Measurements from ENCODE around the gene GRIN3B.

DNA sequence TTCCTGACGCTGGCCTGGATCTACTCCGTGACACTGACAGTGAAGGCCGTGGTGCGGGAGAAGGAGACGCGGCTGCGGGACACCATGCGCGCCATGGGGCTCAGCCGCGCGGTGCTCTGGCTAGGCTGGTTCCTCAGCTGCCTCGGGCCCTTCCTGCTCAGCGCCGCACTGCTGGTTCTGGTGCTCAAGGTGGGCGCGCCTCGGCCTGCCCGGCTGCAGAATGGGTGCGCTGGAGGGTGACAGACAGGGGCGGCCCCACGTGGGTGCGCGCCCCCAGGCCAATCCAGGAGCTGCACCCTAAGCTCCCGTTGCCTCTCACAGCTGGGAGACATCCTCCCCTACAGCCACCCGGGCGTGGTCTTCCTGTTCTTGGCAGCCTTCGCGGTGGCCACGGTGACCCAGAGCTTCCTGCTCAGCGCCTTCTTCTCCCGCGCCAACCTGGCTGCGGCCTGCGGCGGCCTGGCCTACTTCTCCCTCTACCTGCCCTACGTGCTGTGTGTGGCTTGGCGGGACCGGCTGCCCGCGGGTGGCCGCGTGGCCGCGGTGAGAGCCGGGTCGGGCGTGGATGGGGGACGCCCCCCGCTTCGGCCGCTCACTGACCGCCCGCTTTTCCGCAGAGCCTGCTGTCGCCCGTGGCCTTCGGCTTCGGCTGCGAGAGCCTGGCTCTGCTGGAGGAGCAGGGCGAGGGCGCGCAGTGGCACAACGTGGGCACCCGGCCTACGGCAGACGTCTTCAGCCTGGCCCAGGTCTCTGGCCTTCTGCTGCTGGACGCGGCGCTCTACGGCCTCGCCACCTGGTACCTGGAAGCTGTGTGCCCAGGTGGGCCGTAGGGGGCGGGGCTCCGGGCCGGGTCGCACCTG is 46.8 kb downstream of the GRIN3B start:
- no peak for TF ChIP-seq CHD2 (IDR thresholded peaks at IDR 0.05; ENCODE audit: low read depth, low read length)
- TF ChIP-seq TCF7 (IDR thresholded peaks at IDR 0.05; ENCODE audit: borderline replicate concordance), result no peak
- TF ChIP-seq, protein P1, sequence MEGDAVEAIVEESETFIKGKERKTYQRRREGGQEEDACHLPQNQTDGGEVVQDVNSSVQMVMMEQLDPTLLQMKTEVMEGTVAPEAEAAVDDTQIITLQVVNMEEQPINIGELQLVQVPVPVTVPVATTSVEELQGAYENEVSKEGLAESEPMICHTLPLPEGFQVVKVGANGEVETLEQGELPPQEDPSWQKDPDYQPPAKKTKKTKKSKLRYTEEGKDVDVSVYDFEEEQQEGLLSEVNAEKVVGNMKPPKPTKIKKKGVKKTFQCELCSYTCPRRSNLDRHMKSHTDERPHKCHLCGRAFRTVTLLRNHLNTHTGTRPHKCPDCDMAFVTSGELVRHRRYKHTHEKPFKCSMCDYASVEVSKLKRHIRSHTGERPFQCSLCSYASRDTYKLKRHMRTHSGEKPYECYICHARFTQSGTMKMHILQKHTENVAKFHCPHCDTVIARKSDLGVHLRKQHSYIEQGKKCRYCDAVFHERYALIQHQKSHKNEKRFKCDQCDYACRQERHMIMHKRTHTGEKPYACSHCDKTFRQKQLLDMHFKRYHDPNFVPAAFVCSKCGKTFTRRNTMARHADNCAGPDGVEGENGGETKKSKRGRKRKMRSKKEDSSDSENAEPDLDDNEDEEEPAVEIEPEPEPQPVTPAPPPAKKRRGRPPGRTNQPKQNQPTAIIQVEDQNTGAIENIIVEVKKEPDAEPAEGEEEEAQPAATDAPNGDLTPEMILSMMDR (IDR thresholded peaks at IDR 0.05 in 2 of 3, conservative IDR thresholded peaks at IDR 0.05 in 1 of 3; ENCODE audit: insufficient read depth in 2 of 3, low read depth in 1 of 3, low read length in 3 of 3), result no peak
- no peak for TF ChIP-seq SOX6 (IDR thresholded peaks at IDR 0.05)
- TF ChIP-seq ZNF551 (CRISPR knock-in tag; IDR thresholded peaks at IDR 0.05), result no peak
- no peak for TF ChIP-seq PTRF (tag; IDR thresholded peaks at IDR 0.05)
- no peak for TF ChIP-seq TBP (optimal IDR thresholded peaks at IDR 0.05; ENCODE audit: low read depth, low read length)
- no peak for TF ChIP-seq TEAD1 (CRISPR knock-in tag; IDR thresholded peaks at IDR 0.05)
- TF ChIP-seq HDGF (IDR thresholded peaks at IDR 0.05), result no peak
- no peak for TF ChIP-seq HNRNPLL (IDR thresholded peaks at IDR 0.05; ENCODE audit: low read depth, low read length, poor library complexity, severe bottlenecking)
- TF ChIP-seq NRF1 (conservative IDR thresholded peaks at IDR 0.05 in 1 of 2, IDR thresholded peaks at IDR 0.05 in 1 of 2), result no peak
- no peak for TF ChIP-seq POLR2A (conservative IDR thresholded peaks at IDR 0.05)
- no peak for TF ChIP-seq USF2 (CRISPR knock-in tag; IDR thresholded peaks at IDR 0.05)

Measured in K562 (cell line).